Gastrocnemius medialis (tissue), 4 donors: ENCODE results near the gene EHMT2. TPM values are rescaled to one million over a fixed set of nuclear protein-coding genes. Genes with fewer than 3 reads are reported as not detected.
"Not testable (repeated sequence)": the region's sequence is repeated elsewhere in the genome, so short reads cannot be mapped to it uniquely, and the experiment has no call there.

Experiments
- ATAC-seq, 2 donors: fragments of 150-250 bp; one replicate each; pipeline ENCODE4 v1.9.1; 2016
- DNase-seq, 2 donors: peaks; one replicate each; pipeline ENCODE4 v3.0.0-alpha.2; 2019
- H3K27ac ChIP-seq, 4 donors: fragments of 200-600 bp; sonication (generic); 1 replicate in 1 of 4; 2 replicates in 3 of 4; pipeline ENCODE4 v1.5.1; 2016 to 2018; ENCODE audit warnings: mild to moderate bottlenecking in 2 of 4, moderate library complexity in 1 of 4
- H3K27me3 ChIP-seq, 3 donors: fragments of 200-600 bp; sonication (generic) in 2 of 3; 1 replicate in 1 of 3; 2 replicates in 2 of 3; pipeline versions ENCODE4 v1.5.1 to v1.6.0; 2016 to 2019; ENCODE audit warnings: mild to moderate bottlenecking in 1 of 3, moderate library complexity in 1 of 3
- H3K36me3 ChIP-seq, 2 donors: fragments of 200-600 bp; sonication (generic) in 1 of 2; one replicate each; pipeline ENCODE4 v1.5.1; 2017 to 2018
- H3K4me1 ChIP-seq, 2 donors: fragments of 200-600 bp; sonication (generic) in 1 of 2; one replicate each; pipeline ENCODE4 v1.5.1; 2016 to 2017; ENCODE audit warnings: mild to moderate bottlenecking in 2 of 2
- H3K4me3 ChIP-seq, 4 donors: fragments of 200-600 bp; sonication (generic) in 3 of 4; 1 replicate in 1 of 4; 2 replicates in 3 of 4; pipeline ENCODE4 v1.5.1; 2016 to 2019; ENCODE audit warnings: mild to moderate bottlenecking in 2 of 4
- H3K9me3 ChIP-seq, 3 donors: fragments of 200-600 bp; sonication (generic) in 2 of 3; 1 replicate in 1 of 3; 2 replicates in 2 of 3; pipeline ENCODE4 v1.5.1; 2016 to 2019
- CTCF ChIP-seq, 5 experiments: fragments of 450-650 bp in 3 of 5; fragments of 200-600 bp in 2 of 5; sonication (generic) in 2 of 5; IDR thresholded peaks in 4 of 5; conservative IDR thresholded peaks in 1 of 5; 1 replicate in 4 of 5; 2 replicates in 1 of 5; pipeline ENCODE4 v1.5.1; 2016 to 2019; ENCODE audit warnings: antibody characterized with exemption in 5 of 5, mild to moderate bottlenecking in 3 of 5, moderate library complexity in 3 of 5
- POLR2A ChIP-seq, 2 donors: fragments of 450-650 bp; IDR thresholded peaks; one replicate each; pipeline ENCODE4 v1.6.1; 2017; ENCODE audit warnings: antibody characterized with exemption in 2 of 2, mild to moderate bottlenecking in 2 of 2, moderate library complexity in 2 of 2
- in situ Hi-C, 4 donors: fragments of 200-750 bp; cut with MboI; loops; one replicate each; pipeline versions ENCODE4 v1.15.0 to v1.8.0; 2017; ENCODE audit warnings: low sequenced_read_pairs in 4 of 4
- intact Hi-C: fragments of 100-400 bp; cut with DNase I; formaldehyde crosslinking; loops from one replicate; pipeline ENCODE4 v1.15.1; 2023; ENCODE audit warnings: low total_unique reads
- total RNA-seq, 4 donors: library from RNA; depleted of rRNA; stranded (reverse); fragments of >200 nt; gene quantifications; one replicate each; pipeline versions ENCODE4 v1.1.0 to v1.2.3, GENCODE V29; 2016

The EHMT2 gene
- total RNA-seq, 4 donors from 2014 or later, result 8.4 to 17.5 (median 13.0) TPM

DNA sequence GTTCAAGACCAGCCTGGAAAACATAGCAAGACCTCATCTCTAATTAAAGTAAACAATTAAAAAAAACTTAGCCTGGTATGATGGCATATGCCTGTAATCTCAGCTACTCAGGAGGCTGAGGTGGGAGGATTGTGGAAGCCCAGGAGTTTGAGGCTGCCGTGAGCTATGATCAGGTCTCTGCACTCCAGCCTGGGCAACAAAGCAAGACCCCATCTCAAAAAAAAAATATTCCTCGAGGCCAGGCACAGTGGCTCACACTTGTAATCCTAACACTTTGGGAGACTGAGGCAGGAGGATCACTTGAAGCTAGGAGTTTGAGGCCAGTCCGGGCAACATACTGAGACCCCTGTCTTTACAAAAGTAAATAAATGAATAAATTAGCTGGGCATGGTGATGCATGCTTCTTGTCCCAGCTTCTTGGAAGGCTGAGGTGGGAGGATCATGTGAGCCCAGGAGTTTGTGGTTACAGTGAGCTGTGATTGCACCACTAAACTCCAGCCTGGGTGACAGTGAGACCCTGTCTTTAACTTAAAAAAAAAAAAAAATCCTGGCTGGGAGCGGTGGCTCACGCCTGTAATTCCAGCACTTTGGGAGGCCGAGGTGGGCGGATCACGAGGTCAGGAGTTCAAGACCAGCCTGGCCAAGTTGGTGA, 20.7 kb upstream of the EHMT2 start:
- TF ChIP-seq CTCF (IDR thresholded peaks at IDR 0.05 in 4 of 5, conservative IDR thresholded peaks at IDR 0.05 in 1 of 5) (no peak), POLR2A (IDR thresholded peaks at IDR 0.05) (no peak)
- Histone ChIP-seq H3K9me3 (no peaks in the 10 kb centered on the region), H3K4me3 (no peak overlapping the region), H3K27ac (no peak overlapping the region), H3K36me3 (no peaks in the 10 kb centered on the region), H3K4me1 (no peaks in the 10 kb centered on the region), H3K27me3 (no peaks in the 10 kb centered on the region)
- in situ Hi-C loops, result no loop called here
- no peak for DNase-seq
- ATAC-seq, result no peak
- intact Hi-C loops, result no loop called here

GRCh38 chr6:31915756-31916155, 18.3 kb upstream of the EHMT2 start:
- H3K4me1 ChIP-seq, result no peaks in the 10 kb centered on the region
- ATAC-seq (no peak), DNase-seq (no peak)
- H3K27me3 ChIP-seq, result no peaks in the 10 kb centered on the region
- H3K36me3 ChIP-seq, result no peaks in the 10 kb centered on the region
- intact Hi-C loops, result no loop called here
- no peak overlapping the region for H3K4me3 ChIP-seq
- TF ChIP-seq CTCF (IDR thresholded peaks at IDR 0.05 in 4 of 5, conservative IDR thresholded peaks at IDR 0.05 in 1 of 5) (no peak), POLR2A (IDR thresholded peaks at IDR 0.05) (no peak)
- H3K9me3 ChIP-seq, result no peaks in the 10 kb centered on the region
- H3K27ac ChIP-seq, result no peak overlapping the region
- in situ Hi-C loops, result no loop called here

DNA sequence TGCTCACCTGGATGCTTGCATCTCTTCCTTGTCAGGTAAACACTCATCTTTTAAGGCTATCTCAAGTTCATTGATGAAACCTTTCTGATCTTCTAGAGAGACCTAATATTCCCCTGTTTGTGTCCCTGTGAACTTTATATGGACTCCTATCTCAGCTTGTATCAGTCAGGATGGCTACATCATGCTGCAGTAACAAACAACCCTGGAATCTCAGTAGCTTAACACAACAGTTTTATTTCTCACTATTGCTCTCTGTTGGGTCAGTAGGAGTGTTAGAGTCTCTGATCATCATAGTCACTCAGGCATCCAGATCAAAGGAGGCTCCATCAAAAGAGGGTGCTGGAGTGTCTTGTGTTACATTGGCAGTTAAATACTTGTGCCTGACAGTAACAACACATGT, 17.9 kb upstream of the EHMT2 start:
- no peak for ATAC-seq
- TF ChIP-seq POLR2A (IDR thresholded peaks at IDR 0.05), result no peak
- TF ChIP-seq CTCF (IDR thresholded peaks at IDR 0.05 in 4 of 5, conservative IDR thresholded peaks at IDR 0.05 in 1 of 5), result no peak
- no peak overlapping the region for H3K27ac ChIP-seq
- H3K27me3 ChIP-seq, result no peaks in the 10 kb centered on the region
- intact Hi-C loops (no loop called here), in situ Hi-C loops (no loop called here)
- no peaks in the 10 kb centered on the region for H3K36me3 ChIP-seq
- H3K4me3 ChIP-seq, result no peak overlapping the region
- no peak for DNase-seq
- H3K9me3 ChIP-seq, result no peaks in the 10 kb centered on the region
- no peaks in the 10 kb centered on the region for H3K4me1 ChIP-seq

DNA sequence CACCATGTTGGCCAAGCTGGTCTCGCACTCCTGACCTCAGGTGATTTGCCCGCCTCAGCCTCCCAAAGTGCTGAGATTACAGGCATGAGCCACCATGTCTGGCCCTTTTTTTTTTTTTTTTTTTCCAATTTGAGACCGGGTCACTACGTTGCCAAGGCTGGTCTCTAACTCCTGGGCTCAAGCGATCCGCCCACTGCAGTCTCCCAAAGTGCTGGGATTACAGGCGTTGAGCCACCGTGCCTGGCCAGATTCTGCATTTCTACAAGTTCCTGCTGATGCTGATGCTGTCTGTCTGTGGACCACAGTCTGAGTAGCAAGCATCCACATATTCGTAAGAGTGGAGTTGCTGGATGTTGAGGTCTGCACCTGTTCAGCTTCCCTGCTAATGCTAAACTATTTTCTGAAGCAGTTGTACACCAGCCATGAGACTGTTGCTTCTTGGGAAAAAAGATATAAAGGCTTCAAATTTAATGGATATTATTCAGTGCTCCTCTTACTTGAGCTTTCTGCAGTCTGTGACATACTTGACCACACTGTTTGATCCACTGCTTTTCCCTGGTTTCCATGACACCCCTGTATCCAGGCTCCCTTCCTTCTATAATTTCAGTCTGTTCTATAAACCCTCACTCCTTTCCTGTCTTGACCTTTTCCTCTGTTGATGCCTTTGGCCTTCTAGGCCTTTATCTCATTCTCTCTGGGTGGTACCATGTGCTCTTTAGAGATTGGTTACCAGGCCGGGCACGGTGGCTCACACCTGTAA, 14.5 kb upstream of the EHMT2 start:
- Histone ChIP-seq H3K4me1 (no peaks in the 10 kb centered on the region), H3K4me3 (no peak overlapping the region), H3K9me3 (no peaks in the 10 kb centered on the region), H3K27ac (no peak overlapping the region), H3K36me3 (no peaks in the 10 kb centered on the region), H3K27me3 (no peaks in the 10 kb centered on the region)
- intact Hi-C loops (no loop called here), in situ Hi-C loops (no loop called here)
- TF ChIP-seq POLR2A (IDR thresholded peaks at IDR 0.05) (no peak), CTCF (IDR thresholded peaks at IDR 0.05 in 4 of 5, conservative IDR thresholded peaks at IDR 0.05 in 1 of 5) (no peak)
- DNase-seq (no peak), ATAC-seq (no peak)

DNA sequence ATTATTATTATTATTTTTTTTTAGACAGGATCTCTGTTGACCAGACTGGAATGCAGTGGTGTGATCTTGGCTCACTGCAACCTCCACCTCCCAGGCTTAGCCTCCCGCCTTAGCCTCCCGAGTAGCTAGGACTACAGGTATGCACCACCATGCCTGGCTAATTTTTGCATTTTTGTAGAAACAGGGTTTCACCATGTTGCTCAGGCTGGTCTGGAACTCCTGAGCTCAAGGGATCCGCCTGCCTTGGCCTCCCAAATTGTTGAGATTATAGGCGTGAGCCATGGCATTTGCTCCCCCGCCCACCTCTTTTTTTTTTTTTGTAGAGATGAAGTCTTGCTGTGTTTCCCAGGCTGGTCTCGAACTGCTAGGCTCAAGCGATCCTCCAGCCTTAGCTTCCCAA, 11.8 kb upstream of the EHMT2 start:
- in situ Hi-C loops, result loop anchor here in 2 of 4 donors (10.0 kb wide), 1 partner anchor 46 kb away; the partner anchor contains the start of genes NELFE (in 2 of the 2) and SKIC2 (in 2 of the 2)
- intact Hi-C loops, ATAC-seq: not testable (repeated sequence)

More for the DNA sequence above, 11.8 kb upstream of the EHMT2 start:
- not testable (repeated sequence) for H3K27ac ChIP-seq, H3K36me3 ChIP-seq, H3K4me1 ChIP-seq, H3K9me3 ChIP-seq, H3K4me3 ChIP-seq, H3K27me3 ChIP-seq, DNase-seq
